Liver (tissue), 3 donors: ENCODE data around the gene CTSH.

Experiments
- EGR1 ChIP-seq, 2 donors: IDR thresholded peaks; 2 replicates each; pipeline ENCODE4 v1.6.1; 2016 to 2018; ENCODE audit warnings: antibody characterized with exemption in 2 of 2, low read depth in 2 of 2
- GABPA ChIP-seq, 2 donors: IDR thresholded peaks in 1 of 2; conservative IDR thresholded peaks in 1 of 2; 2 replicates each; pipeline ENCODE4 v1.6.1; 2016; ENCODE audit warnings: antibody characterized with exemption in 2 of 2, mild to moderate bottlenecking in 1 of 2, moderate library complexity in 1 of 2
- HNF4G ChIP-seq: IDR thresholded peaks from 2 replicates; pipeline ENCODE4 v1.6.1; 2016; ENCODE audit warnings: antibody characterized with exemption
- JUND ChIP-seq, 2 donors: IDR thresholded peaks; 2 replicates each; pipeline ENCODE4 v1.6.1; 2016; ENCODE audit warnings: antibody characterized with exemption in 2 of 2
- RAD21 ChIP-seq, 2 donors: IDR thresholded peaks; 2 replicates each; pipeline ENCODE4 v1.6.1; 2016; ENCODE audit warnings: antibody characterized with exemption in 2 of 2, mild to moderate bottlenecking in 2 of 2
- SP1 ChIP-seq: IDR thresholded peaks from 2 replicates; pipeline ENCODE4 v1.6.1; 2018; ENCODE audit warnings: antibody characterized with exemption, mild to moderate bottlenecking
- TAF1 ChIP-seq: conservative IDR thresholded peaks from 2 replicates; pipeline ENCODE4 v1.6.1; 2016; ENCODE audit warnings: antibody characterized with exemption, mild to moderate bottlenecking
- YY1 ChIP-seq: IDR thresholded peaks from 2 replicates; pipeline ENCODE4 v1.6.1; 2016; ENCODE audit warnings: antibody characterized with exemption, mild to moderate bottlenecking
- TF ChIP-seq, protein P1 (sequence below): fragments of 150-350 bp; IDR thresholded peaks from 2 replicates; pipeline ENCODE4 v1.5.1; 2017; ENCODE audit warnings: improper control_type of control experiment, low read depth, low read length; ENCODE audit not compliant: missing input control
- TF ChIP-seq, protein P2 (sequence below): IDR thresholded peaks from 2 replicates; pipeline ENCODE4 v1.6.1; 2016; ENCODE audit warnings: antibody characterized with exemption
- TF ChIP-seq, protein P3 (sequence below): IDR thresholded peaks from 2 replicates; pipeline ENCODE4 v1.6.1; 2016; ENCODE audit warnings: antibody characterized with exemption
- TF ChIP-seq, protein P4 (sequence below): IDR thresholded peaks from 2 replicates; pipeline ENCODE4 v1.6.1; 2016; ENCODE audit warnings: antibody characterized with exemption, mild to moderate bottlenecking
- TF ChIP-seq, protein P5 (sequence below): IDR thresholded peaks from 2 replicates; pipeline ENCODE4 v1.6.1; 2016; ENCODE audit warnings: antibody characterized with exemption
- donor health status: healthy.
- donor health status: healthy.

DNA sequence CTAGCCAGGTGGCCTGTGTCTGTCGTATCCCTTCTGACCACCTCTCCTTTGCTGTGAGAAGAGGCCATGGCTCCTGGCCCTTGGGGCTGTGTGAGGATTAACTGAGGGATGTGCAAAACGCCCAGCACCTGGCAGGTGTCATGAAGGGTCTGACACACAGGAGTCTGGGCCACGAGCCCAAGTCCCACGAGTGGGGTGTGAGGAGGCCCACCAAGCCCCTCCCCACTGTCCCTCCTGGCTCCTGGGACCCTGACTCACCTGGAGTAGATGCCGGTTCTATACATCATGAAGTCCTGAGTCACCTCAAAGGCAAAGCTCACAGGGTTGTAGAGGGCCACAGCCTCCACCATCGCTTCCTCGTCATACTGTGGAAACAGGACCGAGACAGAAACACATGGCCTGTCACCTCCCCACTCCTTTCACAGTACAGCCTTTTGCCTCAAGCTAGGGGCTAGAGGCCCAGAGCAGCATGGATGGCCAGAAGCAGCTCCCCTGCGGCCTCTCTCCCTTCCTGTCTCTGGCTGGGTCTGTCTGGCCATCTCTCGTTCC lies 19.7 kb downstream of the CTSH start:
- TF ChIP-seq RAD21 (IDR thresholded peaks at IDR 0.05), result no peak
- TF ChIP-seq, protein P1, sequence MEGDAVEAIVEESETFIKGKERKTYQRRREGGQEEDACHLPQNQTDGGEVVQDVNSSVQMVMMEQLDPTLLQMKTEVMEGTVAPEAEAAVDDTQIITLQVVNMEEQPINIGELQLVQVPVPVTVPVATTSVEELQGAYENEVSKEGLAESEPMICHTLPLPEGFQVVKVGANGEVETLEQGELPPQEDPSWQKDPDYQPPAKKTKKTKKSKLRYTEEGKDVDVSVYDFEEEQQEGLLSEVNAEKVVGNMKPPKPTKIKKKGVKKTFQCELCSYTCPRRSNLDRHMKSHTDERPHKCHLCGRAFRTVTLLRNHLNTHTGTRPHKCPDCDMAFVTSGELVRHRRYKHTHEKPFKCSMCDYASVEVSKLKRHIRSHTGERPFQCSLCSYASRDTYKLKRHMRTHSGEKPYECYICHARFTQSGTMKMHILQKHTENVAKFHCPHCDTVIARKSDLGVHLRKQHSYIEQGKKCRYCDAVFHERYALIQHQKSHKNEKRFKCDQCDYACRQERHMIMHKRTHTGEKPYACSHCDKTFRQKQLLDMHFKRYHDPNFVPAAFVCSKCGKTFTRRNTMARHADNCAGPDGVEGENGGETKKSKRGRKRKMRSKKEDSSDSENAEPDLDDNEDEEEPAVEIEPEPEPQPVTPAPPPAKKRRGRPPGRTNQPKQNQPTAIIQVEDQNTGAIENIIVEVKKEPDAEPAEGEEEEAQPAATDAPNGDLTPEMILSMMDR, result no peak
- no peak for TF ChIP-seq YY1
- TF ChIP-seq, protein P2, sequence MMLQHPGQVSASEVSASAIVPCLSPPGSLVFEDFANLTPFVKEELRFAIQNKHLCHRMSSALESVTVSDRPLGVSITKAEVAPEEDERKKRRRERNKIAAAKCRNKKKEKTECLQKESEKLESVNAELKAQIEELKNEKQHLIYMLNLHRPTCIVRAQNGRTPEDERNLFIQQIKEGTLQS, result no peak
- no peak for TF ChIP-seq TAF1
- TF ChIP-seq, protein P3, sequence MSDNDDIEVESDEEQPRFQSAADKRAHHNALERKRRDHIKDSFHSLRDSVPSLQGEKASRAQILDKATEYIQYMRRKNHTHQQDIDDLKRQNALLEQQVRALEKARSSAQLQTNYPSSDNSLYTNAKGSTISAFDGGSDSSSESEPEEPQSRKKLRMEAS, result no peak
- TF ChIP-seq JUND (IDR thresholded peaks at IDR 0.05), result no peak
- no peak for TF ChIP-seq HNF4G
- no peak for TF ChIP-seq SP1
- no peak for TF ChIP-seq EGR1 (IDR thresholded peaks at IDR 0.05; ENCODE audit: low read depth in 2 of 2)
- no peak for TF ChIP-seq GABPA (IDR thresholded peaks at IDR 0.05 in 1 of 2, conservative IDR thresholded peaks at IDR 0.05 in 1 of 2)
- TF ChIP-seq, protein P4, sequence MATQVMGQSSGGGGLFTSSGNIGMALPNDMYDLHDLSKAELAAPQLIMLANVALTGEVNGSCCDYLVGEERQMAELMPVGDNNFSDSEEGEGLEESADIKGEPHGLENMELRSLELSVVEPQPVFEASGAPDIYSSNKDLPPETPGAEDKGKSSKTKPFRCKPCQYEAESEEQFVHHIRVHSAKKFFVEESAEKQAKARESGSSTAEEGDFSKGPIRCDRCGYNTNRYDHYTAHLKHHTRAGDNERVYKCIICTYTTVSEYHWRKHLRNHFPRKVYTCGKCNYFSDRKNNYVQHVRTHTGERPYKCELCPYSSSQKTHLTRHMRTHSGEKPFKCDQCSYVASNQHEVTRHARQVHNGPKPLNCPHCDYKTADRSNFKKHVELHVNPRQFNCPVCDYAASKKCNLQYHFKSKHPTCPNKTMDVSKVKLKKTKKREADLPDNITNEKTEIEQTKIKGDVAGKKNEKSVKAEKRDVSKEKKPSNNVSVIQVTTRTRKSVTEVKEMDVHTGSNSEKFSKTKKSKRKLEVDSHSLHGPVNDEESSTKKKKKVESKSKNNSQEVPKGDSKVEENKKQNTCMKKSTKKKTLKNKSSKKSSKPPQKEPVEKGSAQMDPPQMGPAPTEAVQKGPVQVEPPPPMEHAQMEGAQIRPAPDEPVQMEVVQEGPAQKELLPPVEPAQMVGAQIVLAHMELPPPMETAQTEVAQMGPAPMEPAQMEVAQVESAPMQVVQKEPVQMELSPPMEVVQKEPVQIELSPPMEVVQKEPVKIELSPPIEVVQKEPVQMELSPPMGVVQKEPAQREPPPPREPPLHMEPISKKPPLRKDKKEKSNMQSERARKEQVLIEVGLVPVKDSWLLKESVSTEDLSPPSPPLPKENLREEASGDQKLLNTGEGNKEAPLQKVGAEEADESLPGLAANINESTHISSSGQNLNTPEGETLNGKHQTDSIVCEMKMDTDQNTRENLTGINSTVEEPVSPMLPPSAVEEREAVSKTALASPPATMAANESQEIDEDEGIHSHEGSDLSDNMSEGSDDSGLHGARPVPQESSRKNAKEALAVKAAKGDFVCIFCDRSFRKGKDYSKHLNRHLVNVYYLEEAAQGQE, result no peak
- TF ChIP-seq, protein P5, sequence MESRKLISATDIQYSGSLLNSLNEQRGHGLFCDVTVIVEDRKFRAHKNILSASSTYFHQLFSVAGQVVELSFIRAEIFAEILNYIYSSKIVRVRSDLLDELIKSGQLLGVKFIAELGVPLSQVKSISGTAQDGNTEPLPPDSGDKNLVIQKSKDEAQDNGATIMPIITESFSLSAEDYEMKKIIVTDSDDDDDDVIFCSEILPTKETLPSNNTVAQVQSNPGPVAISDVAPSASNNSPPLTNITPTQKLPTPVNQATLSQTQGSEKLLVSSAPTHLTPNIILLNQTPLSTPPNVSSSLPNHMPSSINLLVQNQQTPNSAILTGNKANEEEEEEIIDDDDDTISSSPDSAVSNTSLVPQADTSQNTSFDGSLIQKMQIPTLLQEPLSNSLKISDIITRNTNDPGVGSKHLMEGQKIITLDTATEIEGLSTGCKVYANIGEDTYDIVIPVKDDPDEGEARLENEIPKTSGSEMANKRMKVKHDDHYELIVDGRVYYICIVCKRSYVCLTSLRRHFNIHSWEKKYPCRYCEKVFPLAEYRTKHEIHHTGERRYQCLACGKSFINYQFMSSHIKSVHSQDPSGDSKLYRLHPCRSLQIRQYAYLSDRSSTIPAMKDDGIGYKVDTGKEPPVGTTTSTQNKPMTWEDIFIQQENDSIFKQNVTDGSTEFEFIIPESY, result no peak
